GM18499 (cell line): Measurements from ENCODE around the gene THADA.

ENCODE experiments used
- ATAC-seq: cut with Tn5 transposase; IDR thresholded peaks from one replicate; pipeline ENCODE4 v1.9.1; 2021; ENCODE audit warnings: moderate number of reproducible peaks; ENCODE audit not compliant: insufficient read depth, unreplicated experiment

THADA gene

GRCh38 chr2:43188561-43189386 lies 407.1 kb downstream of the THADA start:
- ATAC-seq: no peak

DNA sequence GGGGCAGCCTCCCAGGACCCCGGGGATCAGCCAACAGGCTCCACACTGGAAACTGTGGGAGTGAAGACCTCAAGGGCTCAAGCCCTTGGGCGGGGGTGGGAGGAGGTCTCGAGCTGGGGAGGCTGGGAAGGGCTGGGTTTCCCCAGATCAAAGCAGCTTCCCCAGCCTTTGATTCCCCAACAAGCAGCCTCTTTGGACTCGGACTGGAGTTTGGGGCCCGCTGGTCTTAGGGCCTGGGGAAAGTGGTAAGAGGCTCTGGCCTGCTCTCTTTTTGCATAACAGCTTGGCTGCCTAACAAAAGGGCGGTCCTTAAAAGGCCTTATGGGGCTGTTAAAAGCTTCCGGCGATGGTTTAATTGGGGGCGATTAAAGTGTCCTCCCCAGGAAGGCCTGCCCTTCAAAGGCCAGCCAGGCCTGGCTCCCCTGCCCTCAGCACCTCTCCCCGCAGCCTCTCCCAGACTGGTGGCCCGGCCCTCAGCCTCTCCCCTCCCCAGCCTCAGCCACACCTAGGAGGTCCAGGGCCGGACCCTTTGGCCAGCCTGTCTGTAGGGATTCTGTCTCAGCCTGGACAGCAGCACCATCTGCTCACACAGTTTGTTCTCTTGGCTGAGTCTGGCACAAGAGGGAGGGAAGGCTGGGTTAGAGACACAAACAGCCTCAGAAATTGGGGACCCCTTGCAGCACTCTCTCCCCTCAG lies 409.0 kb downstream of the THADA start:
- ATAC-seq: no peak

DNA sequence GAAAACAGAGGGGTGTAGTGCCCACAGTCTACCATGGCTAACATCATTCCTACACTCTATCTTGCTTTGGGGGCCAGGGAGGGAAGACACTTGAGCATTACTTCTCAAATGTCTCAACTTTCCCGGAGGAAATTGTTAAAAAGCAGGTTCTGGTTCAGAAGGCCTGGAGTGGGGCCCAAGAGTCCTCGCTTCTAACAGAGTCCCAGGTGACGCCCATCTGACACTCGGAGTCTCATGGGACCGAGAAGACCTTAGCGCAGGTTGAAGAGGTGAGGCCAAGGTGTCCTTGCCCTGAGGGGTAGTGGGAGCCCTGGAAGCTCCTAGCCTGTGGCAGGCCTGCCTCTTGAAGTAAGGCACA lies 409.5 kb downstream of the THADA start:
- no peak for ATAC-seq

- ATAC-seq: no peak
Observed at GRCh38 chr2:43185146-43185545, 410.7 kb downstream of the THADA start.

DNA sequence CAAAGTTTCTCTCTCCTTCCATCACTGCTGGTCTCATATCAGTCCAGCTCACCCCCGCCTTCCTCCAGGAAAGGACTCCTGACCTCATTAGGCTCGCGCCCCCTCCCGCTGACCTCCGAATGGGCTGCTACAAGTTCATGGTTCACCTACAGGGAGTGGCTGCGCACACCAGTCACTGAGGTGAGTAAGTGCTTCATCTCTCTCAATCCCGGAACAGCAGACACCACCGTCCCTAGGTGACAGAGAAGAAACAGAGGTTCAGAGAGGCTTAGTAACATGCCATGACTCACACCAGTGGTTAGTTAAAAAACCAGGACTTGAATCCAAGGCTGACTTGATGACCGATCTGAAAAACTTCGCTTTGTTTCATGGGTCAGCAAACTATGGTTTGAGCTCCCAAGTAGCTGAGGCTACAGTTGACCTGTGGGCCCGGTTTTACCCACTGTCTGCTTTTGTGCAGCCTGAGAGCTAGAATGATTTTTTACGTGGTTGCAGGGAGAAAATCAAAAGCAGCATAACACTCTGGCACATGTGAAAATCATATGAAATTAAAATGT lies 411.4 kb downstream of the THADA start:
- ATAC-seq: no peak

- ATAC-seq: no peak
Observed at GRCh38 chr2:43183743-43184142, 412.1 kb downstream of the THADA start.

DNA sequence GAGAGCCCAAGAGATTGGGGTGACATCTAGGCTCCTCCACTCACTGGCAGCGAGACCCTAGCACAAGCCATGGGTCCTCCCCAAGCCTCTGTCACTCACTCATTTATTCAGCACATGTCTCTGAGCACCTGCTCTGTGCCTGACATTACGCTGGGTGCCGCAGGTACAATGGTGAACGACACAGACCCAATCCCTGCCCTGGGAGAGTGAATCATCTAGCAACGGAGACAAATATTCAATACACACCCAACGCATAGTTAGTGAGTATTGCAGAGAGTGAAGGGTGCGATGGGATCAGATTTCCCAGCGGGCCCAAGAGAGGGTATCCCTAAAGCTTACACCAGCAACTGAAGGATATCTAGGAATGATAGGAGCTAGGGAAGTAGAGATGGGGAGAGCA lies 414.9 kb downstream of the THADA start:
- ATAC-seq: no peak
